K562 (cell line): ENCODE data around the gene CAPN7. TPM values are rescaled to one million over a fixed set of nuclear protein-coding genes. Genes with fewer than 3 reads are reported as not detected.

ENCODE experiments used
- ATAC-seq: fragments of 200-7000 bp; cut with Tn5 transposase; 3 replicates; pipeline ENCODE4 v1.9.1; 2020; ENCODE audit warnings: moderate library complexity
- BruUV-seq: library from RNA; stranded (reverse); fragments of 400-500 nt; replicated peaks from 2 replicates; lab custom pipeline; 2021; lab: Mats Ljungman, UMichigan
- CTCF ChIA-PET: fragments of 300-600 bp; formaldehyde crosslinking; extraction: SDS; loops from one replicate; lab custom pipeline; 2021; ENCODE audit warnings: low intra/inter-chr PET ratio; lab: Yijun Ruan, JAX
- POLR2A ChIA-PET: fragments of 300-600, 350-650 bp; sonication (Branson Sonifier 250); formaldehyde crosslinking; extraction: SDS; loops from one replicate; lab custom pipeline; 2021; ENCODE audit warnings: antibody characterized with exemption, inconsistent platforms; lab: Yijun Ruan, JAX
- DNase-seq, 4 experiments: peaks; one replicate each; pipeline versions ENCODE4 v3.0.0 to v3.0.0-alpha.2; 2011 to 2018; ENCODE audit warnings: low spot score in 3 of 4, mixed read lengths in 3 of 4; ENCODE audit errors: extremely low read depth in 1 of 4
- FAIRE-seq: peaks from 2 replicates; lab custom pipeline; 2011; peaks lifted over from hg19 to GRCh38; lab: Jason Lieb, UNC
- H2AFZ ChIP-seq: 2 replicates; pipeline ENCODE4 v1.6.0; 2011; ENCODE audit warnings: low read depth, low read length, control low read depth, inconsistent platforms
- H3K27ac ChIP-seq: fragments of 200-600 bp; 3 replicates; pipeline ENCODE4 v1.8.0; 2011; ENCODE audit warnings: low read depth, mild to moderate bottlenecking, control low read depth, inconsistent platforms, low read length, moderate library complexity, mixed read lengths; ENCODE audit errors: extremely low read depth
- H3K27me3 ChIP-seq, 2 experiments: fragments of 300-600 bp in 1 of 2; 2 replicates in 1 of 2; 3 replicates in 1 of 2; pipeline versions ENCODE4 v1.6.0 to v1.8.0; 2011; ENCODE audit warnings: inconsistent platforms in 2 of 2, low read length in 2 of 2, mild to moderate bottlenecking in 1 of 2, mixed read lengths in 1 of 2, moderate library complexity in 1 of 2; ENCODE audit not compliant: control insufficient read depth in 2 of 2, insufficient read depth in 2 of 2
- H3K36me3 ChIP-seq: fragments of 300-600 bp; 3 replicates; pipeline ENCODE4 v1.8.0; 2011; ENCODE audit warnings: mild to moderate bottlenecking, low read length, inconsistent platforms; ENCODE audit not compliant: control insufficient read depth, insufficient read depth
- H3K4me1 ChIP-seq, 2 experiments: fragments of 200-600 bp in 1 of 2; replicated peaks in 1 of 2; 2 replicates in 1 of 2; 3 replicates in 1 of 2; pipeline versions ENCODE4 v1.5.1 to v1.8.0; 2011; ENCODE audit warnings: inconsistent platforms in 2 of 2, low read length in 2 of 2, mild to moderate bottlenecking in 1 of 2, mixed read lengths in 1 of 2, moderate library complexity in 1 of 2; ENCODE audit not compliant: control insufficient read depth in 2 of 2, insufficient read depth in 2 of 2
- H3K4me2 ChIP-seq: 2 replicates; pipeline ENCODE4 v1.6.1; 2011; ENCODE audit warnings: low read length, control low read depth, inconsistent platforms, mixed read lengths; ENCODE audit not compliant: insufficient read depth
- H3K4me3 ChIP-seq: fragments of 200-600 bp; sonication (generic), shearing (Covaris generic); 2 replicates; pipeline ENCODE4 v1.5.1; 2016; ENCODE audit warnings: control low read depth, inconsistent platforms
- H3K79me2 ChIP-seq: fragments of 200-600 bp; 3 replicates; pipeline ENCODE4 v1.8.0; 2011; ENCODE audit warnings: low read length, inconsistent platforms; ENCODE audit not compliant: control insufficient read depth, insufficient read depth
- H3K9ac ChIP-seq, 2 experiments: 2 replicates each; pipeline versions ENCODE4 v1.6.0 to v1.6.1; 2011; ENCODE audit warnings: low read depth in 2 of 2, low read length in 2 of 2, control low read depth in 1 of 2, inconsistent platforms in 1 of 2, mild to moderate bottlenecking in 1 of 2, mixed read lengths in 1 of 2; ENCODE audit not compliant: insufficient read depth in 1 of 2
- H3K9me1 ChIP-seq: one replicate; pipeline ENCODE4 v1.6.0; 2011; ENCODE audit warnings: inconsistent platforms, mild to moderate bottlenecking, low read length, moderate library complexity; ENCODE audit not compliant: control insufficient read depth, insufficient read depth
- H3K9me3 ChIP-seq: replicated peaks from 2 replicates; pipeline ENCODE4 v1.5.1; 2011; ENCODE audit warnings: low read depth, low read length, inconsistent platforms; ENCODE audit not compliant: control insufficient read depth, insufficient read depth
- H4K20me1 ChIP-seq: replicated peaks from 2 replicates; pipeline ENCODE4 v1.6.1; 2011; ENCODE audit warnings: low read length, inconsistent platforms, mixed read lengths; ENCODE audit not compliant: control insufficient read depth, insufficient read depth
- BCOR ChIP-seq: fragments of 450-650 bp; IDR thresholded peaks from 2 replicates; pipeline ENCODE4 v1.6.1; 2016
- BRF1 ChIP-seq: IDR thresholded peaks from 3 replicates; pipeline ENCODE4 v1.6.1; 2011; ENCODE audit warnings: borderline replicate concordance, mild to moderate bottlenecking; ENCODE audit not compliant: insufficient read length; ENCODE audit errors: extremely low read depth
- E2F3 ChIP-seq: fragments of 250-450 bp; sonication (Bioruptor Pico); IDR thresholded peaks from 2 replicates; pipeline ENCODE4 v1.4.0; 2020; ENCODE audit warnings: mild to moderate bottlenecking
- EGR1 ChIP-seq: fragments of 450-650 bp; conservative IDR thresholded peaks from 2 replicates; pipeline ENCODE4 v1.6.1; 2017; ENCODE audit warnings: mild to moderate bottlenecking
- GABPA ChIP-seq: fragments of 200-800 bp; sonication (Bioruptor generic); conservative IDR thresholded peaks from 2 replicates; pipeline ENCODE4 v1.6.1; 2016; ENCODE audit warnings: low read depth, missing genetic modification characterization, missing compliant biosample characterization
- KLF6 ChIP-seq: fragments of 250-450 bp; sonication (Bioruptor Pico); IDR thresholded peaks from 2 replicates; pipeline ENCODE4 v1.4.0; 2020; ENCODE audit warnings: mild to moderate bottlenecking, moderate library complexity, borderline replicate concordance
- RB1 ChIP-seq: fragments of 450-650 bp; IDR thresholded peaks from 2 replicates; pipeline ENCODE4 v1.6.1; 2017; ENCODE audit warnings: low read depth, mild to moderate bottlenecking
- SRSF1 ChIP-seq: fragments of 200-400 bp; formaldehyde crosslinking; IDR thresholded peaks from 2 replicates; pipeline ENCODE4 v1.6.1; 2017; ENCODE audit warnings: mild to moderate bottlenecking, low read depth, low read length, moderate library complexity
- TFAM ChIP-seq: fragments of 250-450 bp; sonication (Bioruptor Pico); conservative IDR thresholded peaks from 2 replicates; pipeline ENCODE4 v1.5.0; 2021; ENCODE audit warnings: mild to moderate bottlenecking, moderate library complexity
- YBX1 ChIP-seq: fragments of 450-650 bp; IDR thresholded peaks from 2 replicates; pipeline ENCODE4 v1.7.1; 2016; ENCODE audit warnings: mild to moderate bottlenecking
- ZNF561 ChIP-seq: fragments of 450-650 bp; formaldehyde crosslinking; conservative IDR thresholded peaks from 2 replicates; pipeline ENCODE4 v1.4.0; 2020; ENCODE audit warnings: mild to moderate bottlenecking, moderate library complexity
- WGBS: fragments of 100-300 bp; shearing (Covaris generic); methylation state at CpG from one replicate; pipeline ENCODE4 v1.1.6; 2016; ENCODE audit warnings: low coverage, mixed read lengths; ENCODE audit not compliant: insufficient coverage; ENCODE audit errors: missing lambda C conversion rate; 5-methylcytosine and 5-hydroxymethylcytosine counted together
- in situ Hi-C: fragments of 300-500 bp; cut with MboI; formaldehyde crosslinking; loops from 4 replicates; pipeline ENCODE4 v1.15.0; 2018; ENCODE audit warnings: inconsistent platforms, mixed read lengths
- intact Hi-C: fragments of 100-400 bp; cut with micrococcal nuclease; formaldehyde crosslinking; loops from 2 replicates; pipeline ENCODE4 v1.14.2; 2022
- polyA plus RNA-seq, 8 experiments: library from polyadenylated mRNA; depleted of rRNA in 4 of 8; stranded (reverse) in 5 of 8; unstranded in 3 of 8; fragments of >200 nt; fragmentation: Nextera tagmentation in 2 of 8; fragmentation: Illumina TruSeq in 1 of 8; extraction: Ambion mirVana in 2 of 8; extraction: Trizol in 1 of 8; gene quantifications; 2 replicates each; pipeline versions ENCODE4 v1.2.1 to v1.2.3, GENCODE V29; 2011 to 2014; ENCODE audit warnings: inconsistent platforms in 1 of 8, missing spikeins in 1 of 8
- total RNA-seq, 7 experiments: library from RNA; depleted of rRNA in 6 of 7; stranded (reverse); fragments of >200 nt in 6 of 7; fragmentation: Illumina TruSeq in 2 of 7; extraction: Trizol in 2 of 7; gene quantifications; 2 replicates each; pipeline versions ENCODE4 v1.2.1 to v1.2.3, GENCODE V29; 2011 to 2021; ENCODE audit warnings: low replicate concordance in 1 of 7
- TF ChIP-seq, protein P1 (sequence below): IDR thresholded peaks from 3 replicates; pipeline ENCODE4 v1.6.1; 2011; ENCODE audit warnings: borderline replicate concordance, mild to moderate bottlenecking, moderate library complexity; ENCODE audit not compliant: insufficient read length; ENCODE audit errors: extremely low read depth
- TF ChIP-seq, protein P2 (sequence below): sonication (generic); formaldehyde crosslinking; IDR thresholded peaks from 2 replicates; pipeline ENCODE4 v1.8.0; 2023; ENCODE audit warnings: mild to moderate bottlenecking, missing genetic modification reagents
- TF ChIP-seq, protein P3 (sequence below): fragments of 250-450 bp; sonication (Bioruptor Pico); IDR thresholded peaks from 2 replicates; pipeline ENCODE4 v1.8.0; 2022; ENCODE audit warnings: moderate library complexity, mild to moderate bottlenecking, inconsistent platforms

Gene CAPN7
- total and polyA plus RNA-seq, 9 of the 15 experiments (the other 6 are each of a cell fraction or from before 2014, with no cell fraction given): 6.5 to 42.7 (median 32.7) TPM

DNA sequence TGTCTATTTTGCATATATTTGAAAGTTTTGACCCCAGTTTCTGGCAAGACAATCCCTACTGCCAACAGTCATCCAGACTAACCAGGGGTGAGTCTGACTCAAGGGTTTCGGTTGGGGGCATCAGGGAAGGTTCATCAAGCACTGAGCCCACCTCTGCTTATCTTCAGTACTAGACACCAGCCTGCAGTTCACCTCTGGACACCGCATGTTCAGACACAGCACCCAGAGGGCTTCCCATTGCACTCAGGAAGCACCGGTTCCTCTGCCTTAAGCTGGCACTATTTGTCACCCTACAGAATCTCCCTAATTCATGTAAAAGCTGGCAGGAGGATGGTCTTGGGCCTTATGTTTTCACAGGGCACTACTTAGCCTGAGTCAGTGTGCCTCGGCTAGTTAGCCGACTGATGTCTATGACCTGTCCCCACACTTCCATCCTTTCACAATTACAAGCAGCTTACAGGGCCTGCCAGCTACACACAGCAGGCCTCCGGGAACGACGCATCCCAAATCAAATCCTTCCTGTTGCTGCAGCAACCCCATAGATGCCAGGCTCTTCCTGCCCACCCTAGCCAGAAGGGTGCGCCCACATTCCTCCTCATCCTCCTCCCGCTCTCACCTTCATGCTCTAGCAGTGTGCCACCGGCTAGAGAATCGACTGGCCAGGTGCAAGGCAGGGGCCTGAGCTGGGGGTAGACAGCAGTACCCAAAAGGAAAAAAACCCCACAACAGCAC is 73.8 kb downstream of the CAPN7 start:
- Histone ChIP-seq H3K4me1 (peaks cover 7% of the 10 kb centered on the region in 2 experiments), H3K36me3 (no peaks in the 10 kb centered on the region), H3K79me2 (peaks cover 1% of the 10 kb centered on the region; the same call in 1 of the 3 replicates), H3K9ac (peak overlapping the region in 1 of 2 experiments; percentile 53; a peak in 2 of 4 replicates), H4K20me1 (no peaks in the 10 kb centered on the region), H3K27ac (no peak overlapping the region), H2AFZ (no peak overlapping the region), H3K9me1 (no peaks in the 10 kb centered on the region), H3K9me3 (no peaks in the 10 kb centered on the region), H3K27me3 (no peaks in the 10 kb centered on the region), H3K4me3 (no peak overlapping the region), H3K4me2 (no peak overlapping the region)
- no TSS peak for BruUV-seq
- DNase-seq (no peak), ATAC-seq (no peak), FAIRE-seq (no peak)
- ChIA-PET CTCF (no interaction called here), POLR2A (interaction anchor here (0.7 to 2.3 kb wide), 4 partner anchors 9 to 15 kb away, joined by 3 to 8 read pairs (median 4); no protein-coding TSS in a partner anchor)
- WGBS: 84% methylated on average over 10 of the region's 12 CpGs
- TF ChIP-seq, protein P1, sequence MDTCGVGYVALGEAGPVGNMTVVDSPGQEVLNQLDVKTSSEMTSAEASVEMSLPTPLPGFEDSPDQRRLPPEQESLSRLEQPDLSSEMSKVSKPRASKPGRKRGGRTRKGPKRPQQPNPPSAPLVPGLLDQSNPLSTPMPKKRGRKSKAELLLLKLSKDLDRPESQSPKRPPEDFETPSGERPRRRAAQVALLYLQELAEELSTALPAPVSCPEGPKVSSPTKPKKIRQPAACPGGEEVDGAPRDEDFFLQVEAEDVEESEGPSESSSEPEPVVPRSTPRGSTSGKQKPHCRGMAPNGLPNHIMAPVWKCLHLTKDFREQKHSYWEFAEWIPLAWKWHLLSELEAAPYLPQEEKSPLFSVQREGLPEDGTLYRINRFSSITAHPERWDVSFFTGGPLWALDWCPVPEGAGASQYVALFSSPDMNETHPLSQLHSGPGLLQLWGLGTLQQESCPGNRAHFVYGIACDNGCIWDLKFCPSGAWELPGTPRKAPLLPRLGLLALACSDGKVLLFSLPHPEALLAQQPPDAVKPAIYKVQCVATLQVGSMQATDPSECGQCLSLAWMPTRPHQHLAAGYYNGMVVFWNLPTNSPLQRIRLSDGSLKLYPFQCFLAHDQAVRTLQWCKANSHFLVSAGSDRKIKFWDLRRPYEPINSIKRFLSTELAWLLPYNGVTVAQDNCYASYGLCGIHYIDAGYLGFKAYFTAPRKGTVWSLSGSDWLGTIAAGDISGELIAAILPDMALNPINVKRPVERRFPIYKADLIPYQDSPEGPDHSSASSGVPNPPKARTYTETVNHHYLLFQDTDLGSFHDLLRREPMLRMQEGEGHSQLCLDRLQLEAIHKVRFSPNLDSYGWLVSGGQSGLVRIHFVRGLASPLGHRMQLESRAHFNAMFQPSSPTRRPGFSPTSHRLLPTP: no peak
- TF ChIP-seq, protein P2, sequence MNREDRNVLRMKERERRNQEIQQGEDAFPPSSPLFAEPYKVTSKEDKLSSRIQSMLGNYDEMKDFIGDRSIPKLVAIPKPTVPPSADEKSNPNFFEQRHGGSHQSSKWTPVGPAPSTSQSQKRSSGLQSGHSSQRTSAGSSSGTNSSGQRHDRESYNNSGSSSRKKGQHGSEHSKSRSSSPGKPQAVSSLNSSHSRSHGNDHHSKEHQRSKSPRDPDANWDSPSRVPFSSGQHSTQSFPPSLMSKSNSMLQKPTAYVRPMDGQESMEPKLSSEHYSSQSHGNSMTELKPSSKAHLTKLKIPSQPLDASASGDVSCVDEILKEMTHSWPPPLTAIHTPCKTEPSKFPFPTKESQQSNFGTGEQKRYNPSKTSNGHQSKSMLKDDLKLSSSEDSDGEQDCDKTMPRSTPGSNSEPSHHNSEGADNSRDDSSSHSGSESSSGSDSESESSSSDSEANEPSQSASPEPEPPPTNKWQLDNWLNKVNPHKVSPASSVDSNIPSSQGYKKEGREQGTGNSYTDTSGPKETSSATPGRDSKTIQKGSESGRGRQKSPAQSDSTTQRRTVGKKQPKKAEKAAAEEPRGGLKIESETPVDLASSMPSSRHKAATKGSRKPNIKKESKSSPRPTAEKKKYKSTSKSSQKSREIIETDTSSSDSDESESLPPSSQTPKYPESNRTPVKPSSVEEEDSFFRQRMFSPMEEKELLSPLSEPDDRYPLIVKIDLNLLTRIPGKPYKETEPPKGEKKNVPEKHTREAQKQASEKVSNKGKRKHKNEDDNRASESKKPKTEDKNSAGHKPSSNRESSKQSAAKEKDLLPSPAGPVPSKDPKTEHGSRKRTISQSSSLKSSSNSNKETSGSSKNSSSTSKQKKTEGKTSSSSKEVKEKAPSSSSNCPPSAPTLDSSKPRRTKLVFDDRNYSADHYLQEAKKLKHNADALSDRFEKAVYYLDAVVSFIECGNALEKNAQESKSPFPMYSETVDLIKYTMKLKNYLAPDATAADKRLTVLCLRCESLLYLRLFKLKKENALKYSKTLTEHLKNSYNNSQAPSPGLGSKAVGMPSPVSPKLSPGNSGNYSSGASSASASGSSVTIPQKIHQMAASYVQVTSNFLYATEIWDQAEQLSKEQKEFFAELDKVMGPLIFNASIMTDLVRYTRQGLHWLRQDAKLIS (CRISPR knock-in tag): no peak
- TF ChIP-seq SRSF1: no peak
- no peak for TF ChIP-seq E2F3 (CRISPR knock-in tag)
- no peak for TF ChIP-seq ZNF561 (CRISPR knock-in tag)
- TF ChIP-seq, protein P3, sequence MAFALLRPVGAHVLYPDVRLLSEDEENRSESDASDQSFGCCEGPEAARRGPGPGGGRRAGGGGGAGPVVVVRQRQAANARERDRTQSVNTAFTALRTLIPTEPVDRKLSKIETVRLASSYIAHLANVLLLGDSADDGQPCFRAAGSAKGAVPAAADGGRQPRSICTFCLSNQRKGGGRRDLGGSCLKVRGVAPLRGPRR (CRISPR knock-in tag): no peak
- no peak for TF ChIP-seq KLF6
- TF ChIP-seq YBX1: no peak
- no peak for TF ChIP-seq GABPA (tag)
- TF ChIP-seq BRF1: no peak
- no peak for TF ChIP-seq BCOR
- TF ChIP-seq TFAM (CRISPR knock-in tag): no peak
- TF ChIP-seq EGR1: no peak
- no peak for TF ChIP-seq RB1
- intact Hi-C loops (no loop called here), in situ Hi-C loops (no loop called here)
